C4-2B (cell line): ENCODE data around the gene FUT4.

ENCODE experiments used
- CTCF ChIP-seq: fragments of 450-650 bp; conservative IDR thresholded peaks from 2 replicates; pipeline ENCODE4 v1.5.1; 2017; ENCODE audit warnings: mild to moderate bottlenecking
- ZFX ChIP-seq: fragments of 450-650 bp; IDR thresholded peaks from 2 replicates; pipeline ENCODE4 v1.6.1; 2017

DNA sequence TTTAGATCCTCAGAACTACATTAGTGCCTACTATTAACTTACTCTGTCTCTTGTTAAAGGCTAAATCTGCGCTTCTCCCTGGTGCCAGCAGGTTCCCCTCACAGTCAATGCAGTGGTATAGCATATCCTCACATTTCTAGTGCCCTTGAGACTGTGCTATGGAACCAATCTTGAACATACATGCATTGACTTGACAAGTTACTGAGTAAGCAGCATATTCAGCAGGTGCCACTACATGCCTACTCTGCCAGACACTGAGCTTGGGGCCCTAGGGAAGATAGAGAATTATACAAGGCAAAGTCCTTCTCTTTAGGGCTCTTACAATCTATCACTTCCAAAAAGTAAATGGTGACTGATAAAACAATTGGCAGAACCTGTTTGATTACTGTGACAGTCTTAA, 3.2 kb downstream of the FUT4 start:
- TF ChIP-seq CTCF, result no peak; the same call in 1 of the 2 replicates
- TF ChIP-seq ZFX, result no peak
